ENCODE results near the gene PHAX.

DNA sequence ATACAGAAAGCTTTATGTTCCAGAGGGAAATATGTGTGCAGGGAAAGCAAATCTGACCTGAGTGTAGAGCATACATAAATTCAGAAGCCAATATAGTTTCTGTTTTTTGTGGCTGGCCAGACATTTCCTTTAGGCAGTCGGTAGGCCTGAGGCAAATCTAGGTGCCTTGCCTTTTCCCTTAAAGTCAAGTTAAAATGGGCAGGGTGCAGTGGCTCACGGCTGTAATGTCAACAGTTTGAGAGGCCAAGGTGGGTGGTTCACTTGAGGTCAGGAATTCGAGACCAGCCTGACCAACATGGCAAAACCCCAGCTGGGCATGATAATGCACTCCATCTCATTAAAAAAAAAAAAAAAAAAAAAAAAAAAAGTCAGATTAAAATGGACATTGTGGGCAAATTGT lies 31.2 kb downstream of the PHAX start:
- TF ChIP-seq EZH2 (IDR thresholded peaks at IDR 0.05) (no peak), FOXP2 (optimal IDR thresholded peaks at IDR 0.05; ENCODE audit: control extremely low read depth, extremely low read length, insufficient read depth) (no peak)
